ENCODE data around the gene CLUH.
A peak's percentile ranks its signal among the peaks of the same experiment; 100 is the strongest.

DNA sequence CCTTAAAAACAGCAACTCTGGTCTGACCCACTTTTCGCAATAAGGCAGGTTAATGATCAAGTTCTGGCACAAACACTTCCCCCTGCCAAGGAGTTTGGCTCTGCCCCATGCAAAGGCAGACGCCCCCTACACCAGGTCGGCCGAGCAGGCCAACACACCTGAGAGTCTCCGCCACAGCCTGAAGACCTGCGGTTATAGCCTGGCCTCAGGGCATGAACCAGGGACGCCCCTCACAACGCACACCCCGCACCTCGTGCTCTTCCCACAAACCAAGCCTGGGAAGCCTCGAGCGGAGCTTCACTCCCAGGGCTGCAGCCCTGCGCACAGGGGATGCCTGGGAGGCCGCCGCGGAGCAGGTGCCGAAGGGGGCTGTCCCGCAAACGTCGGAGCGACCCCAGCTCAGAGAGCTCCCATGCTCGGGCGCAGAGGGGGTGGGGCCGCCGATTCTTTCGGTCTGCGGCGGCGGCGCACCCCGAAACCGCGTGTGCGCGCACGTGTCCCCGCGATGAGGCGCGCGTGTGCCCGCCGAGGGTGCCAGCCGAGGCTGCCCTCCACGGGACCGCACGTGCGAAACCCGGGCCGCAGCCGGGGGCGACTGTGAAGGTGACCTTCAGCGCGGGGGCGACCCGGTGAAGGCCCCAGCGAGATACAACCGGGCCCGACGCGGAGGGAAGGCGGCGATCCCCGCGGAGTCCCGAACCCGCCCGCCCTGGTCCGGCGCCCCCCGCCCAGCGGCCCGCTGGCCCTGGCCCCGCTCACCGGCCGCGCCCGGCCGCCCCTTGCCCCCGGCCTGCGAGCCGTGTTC is 559 bp downstream of the CLUH start:
- TF ChIP-seq, protein P1, sequence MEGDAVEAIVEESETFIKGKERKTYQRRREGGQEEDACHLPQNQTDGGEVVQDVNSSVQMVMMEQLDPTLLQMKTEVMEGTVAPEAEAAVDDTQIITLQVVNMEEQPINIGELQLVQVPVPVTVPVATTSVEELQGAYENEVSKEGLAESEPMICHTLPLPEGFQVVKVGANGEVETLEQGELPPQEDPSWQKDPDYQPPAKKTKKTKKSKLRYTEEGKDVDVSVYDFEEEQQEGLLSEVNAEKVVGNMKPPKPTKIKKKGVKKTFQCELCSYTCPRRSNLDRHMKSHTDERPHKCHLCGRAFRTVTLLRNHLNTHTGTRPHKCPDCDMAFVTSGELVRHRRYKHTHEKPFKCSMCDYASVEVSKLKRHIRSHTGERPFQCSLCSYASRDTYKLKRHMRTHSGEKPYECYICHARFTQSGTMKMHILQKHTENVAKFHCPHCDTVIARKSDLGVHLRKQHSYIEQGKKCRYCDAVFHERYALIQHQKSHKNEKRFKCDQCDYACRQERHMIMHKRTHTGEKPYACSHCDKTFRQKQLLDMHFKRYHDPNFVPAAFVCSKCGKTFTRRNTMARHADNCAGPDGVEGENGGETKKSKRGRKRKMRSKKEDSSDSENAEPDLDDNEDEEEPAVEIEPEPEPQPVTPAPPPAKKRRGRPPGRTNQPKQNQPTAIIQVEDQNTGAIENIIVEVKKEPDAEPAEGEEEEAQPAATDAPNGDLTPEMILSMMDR (IDR thresholded peaks at IDR 0.05; ENCODE audit: extremely low read depth in 1 of 2, insufficient read depth in 1 of 2, low read depth in 1 of 2, low read length in 2 of 2) = no peak
- no peak for TF ChIP-seq POLR2A (IDR thresholded peaks at IDR 0.05; ENCODE audit: low read depth, low read length)
- TF ChIP-seq EZH2 (IDR thresholded peaks at IDR 0.05; ENCODE audit: borderline replicate concordance, low read depth, low read length, severe bottlenecking) = no peak
- no peak for TF ChIP-seq POLR2AphosphoS5 (IDR thresholded peaks at IDR 0.05; ENCODE audit: insufficient read depth, low read depth, low read length)
- TF ChIP-seq, protein P2, sequence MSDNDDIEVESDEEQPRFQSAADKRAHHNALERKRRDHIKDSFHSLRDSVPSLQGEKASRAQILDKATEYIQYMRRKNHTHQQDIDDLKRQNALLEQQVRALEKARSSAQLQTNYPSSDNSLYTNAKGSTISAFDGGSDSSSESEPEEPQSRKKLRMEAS (IDR thresholded peaks at IDR 0.05; ENCODE audit: insufficient read depth, insufficient read length) = peak; percentile 45
- TF ChIP-seq GATA2 (IDR thresholded peaks at IDR 0.05; ENCODE audit: insufficient read depth, insufficient read length, low read depth, low read length) = no peak
- no peak for TF ChIP-seq FOS (IDR thresholded peaks at IDR 0.05; ENCODE audit: borderline replicate concordance, insufficient read depth, low read length)
